ENCODE results near the gene CCDC157.
"Not testable (repeated sequence)": the region's sequence is repeated elsewhere in the genome, so short reads cannot be mapped to it uniquely, and the experiment has no call there.

DNA sequence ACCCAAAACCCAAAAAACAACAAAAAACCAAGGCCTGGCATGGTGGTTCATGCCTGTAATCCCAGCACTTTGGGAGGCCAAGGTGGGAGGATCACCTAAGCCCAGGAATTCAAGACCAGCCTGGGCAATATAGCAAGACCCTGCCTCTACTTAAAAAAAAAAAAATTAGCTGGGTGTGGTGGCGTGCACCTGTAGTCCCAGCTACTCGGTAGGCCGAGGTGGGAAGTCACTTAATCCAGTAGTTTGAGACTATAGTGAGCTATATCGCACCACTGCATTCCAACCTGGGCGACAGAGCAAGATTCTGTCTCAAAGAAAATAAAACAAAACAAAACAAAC is 45.9 kb downstream of the CCDC157 start:
- TF ChIP-seq, protein P1, sequence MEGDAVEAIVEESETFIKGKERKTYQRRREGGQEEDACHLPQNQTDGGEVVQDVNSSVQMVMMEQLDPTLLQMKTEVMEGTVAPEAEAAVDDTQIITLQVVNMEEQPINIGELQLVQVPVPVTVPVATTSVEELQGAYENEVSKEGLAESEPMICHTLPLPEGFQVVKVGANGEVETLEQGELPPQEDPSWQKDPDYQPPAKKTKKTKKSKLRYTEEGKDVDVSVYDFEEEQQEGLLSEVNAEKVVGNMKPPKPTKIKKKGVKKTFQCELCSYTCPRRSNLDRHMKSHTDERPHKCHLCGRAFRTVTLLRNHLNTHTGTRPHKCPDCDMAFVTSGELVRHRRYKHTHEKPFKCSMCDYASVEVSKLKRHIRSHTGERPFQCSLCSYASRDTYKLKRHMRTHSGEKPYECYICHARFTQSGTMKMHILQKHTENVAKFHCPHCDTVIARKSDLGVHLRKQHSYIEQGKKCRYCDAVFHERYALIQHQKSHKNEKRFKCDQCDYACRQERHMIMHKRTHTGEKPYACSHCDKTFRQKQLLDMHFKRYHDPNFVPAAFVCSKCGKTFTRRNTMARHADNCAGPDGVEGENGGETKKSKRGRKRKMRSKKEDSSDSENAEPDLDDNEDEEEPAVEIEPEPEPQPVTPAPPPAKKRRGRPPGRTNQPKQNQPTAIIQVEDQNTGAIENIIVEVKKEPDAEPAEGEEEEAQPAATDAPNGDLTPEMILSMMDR (conservative IDR thresholded peaks at IDR 0.05; ENCODE audit: low read length): not testable (repeated sequence)
- not testable (repeated sequence) for TF ChIP-seq EZH2phosphoT487 (IDR thresholded peaks at IDR 0.05; ENCODE audit: borderline replicate concordance, low read depth, low read length)

Measured in OCI-LY7 (cell line).